DMS53 treated with DMSO at 0.1 percent for 48 hours (cell line): Measurements from ENCODE around the gene ITGB6.

Experiments
- DNase-seq: peaks from one replicate; lab custom pipeline; 2025; ENCODE audit not compliant: unreplicated experiment; lab: John Stamatoyannopoulos, UW

Gene ITGB6

GRCh38 chr2:160057356-160057755 lies 142.7 kb downstream of the ITGB6 start:
- DNase-seq: no peak

GRCh38 chr2:160055726-160056108 lies 144.4 kb downstream of the ITGB6 start:
- DNase-seq: no peak

DNA sequence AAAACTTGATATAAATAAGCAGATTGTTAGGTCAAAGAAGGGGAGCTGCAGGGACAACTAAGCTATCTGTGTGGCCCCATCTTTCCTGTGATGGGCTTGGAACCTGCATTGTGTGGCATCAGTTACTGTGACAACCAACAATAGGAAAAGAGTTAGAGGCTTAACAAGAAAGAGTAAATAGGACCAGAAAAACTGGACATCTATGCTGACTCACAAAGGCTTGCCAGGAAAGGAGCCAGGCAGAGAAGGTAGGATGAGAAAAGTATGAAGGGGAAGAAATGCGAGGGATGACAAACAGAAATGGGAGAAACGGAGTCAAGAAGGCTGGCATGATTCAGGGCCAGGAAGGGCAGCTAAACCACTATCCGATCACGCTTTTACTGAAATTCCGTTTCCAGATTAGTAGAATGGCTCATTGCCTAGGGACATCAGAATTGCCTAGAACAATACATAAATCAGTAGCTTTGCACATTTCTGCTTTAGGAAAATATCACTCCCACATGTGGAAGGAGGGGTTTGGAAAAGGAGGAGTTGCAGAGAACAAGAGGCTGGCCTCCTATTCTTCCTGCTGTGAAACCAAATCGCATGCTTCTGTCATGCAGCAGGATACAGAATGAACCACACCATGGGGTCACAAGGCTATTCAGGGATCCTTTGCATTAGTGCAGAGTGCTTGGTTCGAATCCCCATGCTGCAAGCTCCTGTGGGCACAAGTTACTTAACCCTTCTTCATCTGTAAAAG lies 144.9 kb downstream of the ITGB6 start:
- no peak for DNase-seq

DNA sequence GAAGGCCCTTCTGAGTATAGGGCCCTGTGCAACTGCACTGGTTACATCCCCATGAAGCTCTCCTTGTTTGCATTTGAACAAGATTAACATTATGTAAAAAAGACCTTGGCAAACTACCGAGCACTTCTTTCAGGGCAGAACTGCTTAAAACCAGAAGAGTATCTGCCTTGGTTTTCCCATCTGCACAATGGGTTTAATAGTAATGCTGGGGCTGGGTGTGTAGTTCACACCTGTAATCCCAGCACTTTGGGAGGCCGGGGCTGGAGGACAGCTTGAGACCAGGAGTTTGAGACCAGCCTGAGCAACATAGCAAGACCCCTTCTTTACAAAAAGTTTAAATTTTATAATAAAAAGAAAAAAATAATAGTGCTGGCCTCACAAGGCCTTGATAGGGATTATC lies 146.1 kb downstream of the ITGB6 start:
- DNase-seq: no peak

DNA sequence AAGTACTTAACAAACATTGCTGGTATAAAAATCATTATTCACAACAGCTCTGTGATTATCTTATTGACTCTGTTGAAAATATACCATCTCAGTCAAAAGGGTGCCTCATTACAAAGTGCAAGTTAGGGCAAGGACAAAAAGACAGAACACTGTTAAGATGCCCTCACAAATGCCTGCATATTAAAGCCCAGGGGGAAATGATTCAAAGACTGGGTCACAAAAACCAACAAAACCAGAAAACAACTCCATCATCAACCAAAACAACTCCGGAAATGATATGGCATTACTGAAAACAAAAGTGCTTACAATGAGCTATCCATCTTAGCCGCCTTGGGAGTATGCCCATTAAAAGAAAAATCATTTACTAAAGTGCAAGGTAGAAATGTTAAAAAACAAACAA lies 147.5 kb downstream of the ITGB6 start:
- no peak for DNase-seq

DNA sequence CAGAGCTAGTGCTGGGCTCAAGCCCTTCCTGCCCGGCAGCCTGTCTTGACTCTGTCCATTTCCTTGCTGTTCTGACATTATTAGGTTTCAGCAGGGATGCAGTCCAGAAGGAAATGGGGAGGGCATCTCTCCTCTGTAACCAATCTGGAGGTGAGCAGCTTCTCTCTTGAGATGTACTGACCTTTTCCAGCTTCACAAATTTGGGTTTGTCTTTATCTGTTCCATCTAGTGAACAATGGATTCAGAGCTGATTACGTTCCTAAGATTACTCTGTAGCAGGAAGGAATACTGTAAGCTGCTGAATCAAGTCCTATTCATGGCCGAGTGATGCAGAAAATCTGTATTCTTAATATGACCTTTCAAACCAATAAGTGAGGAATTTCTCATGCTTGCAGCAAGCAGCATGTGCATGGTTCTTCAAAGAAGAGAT lies 148.7 kb downstream of the ITGB6 start:
- DNase-seq: no peak

DNA sequence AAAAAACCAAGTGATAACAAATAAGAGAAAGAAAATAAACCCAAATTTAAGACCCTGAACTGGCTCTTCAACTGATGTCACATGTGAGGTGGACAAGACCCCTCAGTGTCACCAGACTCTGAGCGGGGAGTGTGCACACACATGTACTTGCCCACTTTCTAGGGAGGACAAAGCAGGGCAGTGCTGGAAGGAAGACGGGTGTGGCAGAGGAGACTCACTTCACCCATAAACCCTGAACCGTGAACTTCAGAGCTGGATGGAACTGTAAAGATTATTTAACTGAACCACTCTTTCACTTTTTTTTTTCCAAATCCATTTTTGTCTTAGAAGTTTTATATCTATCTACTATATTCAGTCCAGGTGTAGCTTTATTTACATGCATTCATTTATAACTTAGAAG lies 149.9 kb downstream of the ITGB6 start:
- no peak for DNase-seq
